GM21526 (cell line): Measurements from ENCODE around the gene CFAP221.

Experiments used
- ATAC-seq: cut with Tn5 transposase; IDR thresholded peaks from one replicate; pipeline ENCODE4 v1.9.1; 2021; ENCODE audit warnings: moderate library complexity; ENCODE audit not compliant: unreplicated experiment, low FRiP score

The CFAP221 gene

GRCh38 chr2:119674711-119675500 lies 130.7 kb downstream of the CFAP221 start:
- ATAC-seq = no peak

- no peak for ATAC-seq
Observed at GRCh38 chr2:119678021-119678656, 133.9 kb downstream of the CFAP221 start.

- no peak for ATAC-seq
Observed at GRCh38 chr2:119679526-119679837, 135.2 kb downstream of the CFAP221 start.

- no peak for ATAC-seq
Observed at GRCh38 chr2:119679846-119680245, 135.6 kb downstream of the CFAP221 start.

GRCh38 chr2:119680457-119681202 lies 136.4 kb downstream of the CFAP221 start:
- no peak for ATAC-seq

- ATAC-seq = no peak
Observed at GRCh38 chr2:119681203-119681867, 137.1 kb downstream of the CFAP221 start.

GRCh38 chr2:119681868-119682220 lies 137.6 kb downstream of the CFAP221 start:
- ATAC-seq = no peak

GRCh38 chr2:119682578-119682977 lies 138.3 kb downstream of the CFAP221 start:
- no peak for ATAC-seq

GRCh38 chr2:119683074-119683712 lies 138.9 kb downstream of the CFAP221 start:
- no peak for ATAC-seq

GRCh38 chr2:119683713-119684443 lies 139.6 kb downstream of the CFAP221 start:
- ATAC-seq = no peak

GRCh38 chr2:119684518-119684917 lies 140.3 kb downstream of the CFAP221 start:
- no peak for ATAC-seq

- no peak for ATAC-seq
Observed at GRCh38 chr2:119688616-119689015, 144.4 kb downstream of the CFAP221 start.

GRCh38 chr2:119689218-119689617 lies 145.0 kb downstream of the CFAP221 start:
- no peak for ATAC-seq

GRCh38 chr2:119691189-119691588 lies 146.9 kb downstream of the CFAP221 start:
- no peak for ATAC-seq

- no peak for ATAC-seq
Observed at GRCh38 chr2:119691651-119692245, 147.5 kb downstream of the CFAP221 start.

- no peak for ATAC-seq
Observed at GRCh38 chr2:119692310-119692709, 148.1 kb downstream of the CFAP221 start.

GRCh38 chr2:119692954-119693353 lies 148.7 kb downstream of the CFAP221 start:
- ATAC-seq = no peak

GRCh38 chr2:119693567-119693966 lies 149.3 kb downstream of the CFAP221 start:
- ATAC-seq = no peak

- ATAC-seq = no peak
Observed at GRCh38 chr2:119693967-119694366, 149.7 kb downstream of the CFAP221 start.

GRCh38 chr2:119694470-119694844 lies 150.2 kb downstream of the CFAP221 start:
- no peak for ATAC-seq
